ENCODE results near the gene ZNF423. TPM values are rescaled to one million over a fixed set of nuclear protein-coding genes. Genes with fewer than 3 reads are reported as not detected.

The ZNF423 gene
- under 1 TPM in 1 of 3 donors, not detected in 2; 0.03 TPM for total RNA-seq

- Mint-ChIP-seq H3K36me3 (ENCODE audit: insufficient read depth) (no peaks in the 10 kb centered on the region), H3K9me3 (no peaks in the 10 kb centered on the region), H3K4me3 (peak within 1 kb of the TSS; percentile 72), H3K27me3 (ENCODE audit: low read depth) (peaks cover 44% of the 10 kb centered on the region), H3K4me1 (ENCODE audit: low read depth) (peaks cover 7% of the 10 kb centered on the region)
- DNase-seq (no peak), ATAC-seq (no peak)
Observed at GRCh38 chr16:49855822-49856671, at the start of gene ZNF423. Gene ZNF423 (minus strand): TSS chr16:49856112. CDS start chr16:49855774, 338 bp downstream.

GRCh38 chr16:49904348-49905062 lies 48.6 kb upstream of the ZNF423 start:
- no peak for ATAC-seq
- H3K9me3 Mint-ChIP-seq, result no peaks in the 10 kb centered on the region
- no peak overlapping the region for H3K4me3 Mint-ChIP-seq
- no peaks in the 10 kb centered on the region for H3K36me3 Mint-ChIP-seq (ENCODE audit: insufficient read depth)
- DNase-seq, result no peak
- peaks cover 2% of the 10 kb centered on the region for H3K27me3 Mint-ChIP-seq (ENCODE audit: low read depth)
- no peaks in the 10 kb centered on the region for H3K4me1 Mint-ChIP-seq (ENCODE audit: low read depth)

GRCh38 chr16:49902908-49903307 lies 47.0 kb upstream of the ZNF423 start:
- Mint-ChIP-seq H3K27me3 (ENCODE audit: low read depth) (peaks cover 3% of the 10 kb centered on the region), H3K4me1 (ENCODE audit: low read depth) (no peaks in the 10 kb centered on the region), H3K9me3 (no peaks in the 10 kb centered on the region), H3K4me3 (no peak overlapping the region), H3K36me3 (ENCODE audit: insufficient read depth) (no peaks in the 10 kb centered on the region)
- DNase-seq, result no peak
- ATAC-seq, result no peak

GRCh38 chr16:49901711-49902110 lies 45.8 kb upstream of the ZNF423 start:
- Mint-ChIP-seq H3K9me3 (no peaks in the 10 kb centered on the region), H3K4me3 (no peak overlapping the region), H3K36me3 (ENCODE audit: insufficient read depth) (no peaks in the 10 kb centered on the region), H3K27me3 (ENCODE audit: low read depth) (peaks cover 6% of the 10 kb centered on the region), H3K4me1 (ENCODE audit: low read depth) (no peaks in the 10 kb centered on the region)
- ATAC-seq (no peak), DNase-seq (no peak)

GRCh38 chr16:49900875-49901274 lies 45.0 kb upstream of the ZNF423 start:
- ATAC-seq, result no peak
- H3K4me1 Mint-ChIP-seq (ENCODE audit: low read depth), result no peaks in the 10 kb centered on the region
- H3K27me3 Mint-ChIP-seq (ENCODE audit: low read depth), result peaks cover 6% of the 10 kb centered on the region
- H3K4me3 Mint-ChIP-seq, result no peak overlapping the region
- H3K36me3 Mint-ChIP-seq (ENCODE audit: insufficient read depth), result no peaks in the 10 kb centered on the region
- no peaks in the 10 kb centered on the region for H3K9me3 Mint-ChIP-seq
- DNase-seq, result no peak

- ATAC-seq, result no peak
- DNase-seq, result no peak
- peaks cover 6% of the 10 kb centered on the region for H3K27me3 Mint-ChIP-seq (ENCODE audit: low read depth)
- H3K4me1 Mint-ChIP-seq (ENCODE audit: low read depth), result no peaks in the 10 kb centered on the region
- no peaks in the 10 kb centered on the region for H3K9me3 Mint-ChIP-seq
- no peaks in the 10 kb centered on the region for H3K36me3 Mint-ChIP-seq (ENCODE audit: insufficient read depth)
- H3K4me3 Mint-ChIP-seq, result no peak overlapping the region
Observed at GRCh38 chr16:49899991-49900695, 44.2 kb upstream of the ZNF423 start.

GRCh38 chr16:49896447-49896964 lies 40.6 kb upstream of the ZNF423 start:
- Mint-ChIP-seq H3K36me3 (ENCODE audit: insufficient read depth) (no peaks in the 10 kb centered on the region), H3K4me3 (no peak overlapping the region), H3K9me3 (no peaks in the 10 kb centered on the region), H3K27me3 (ENCODE audit: low read depth) (peaks cover 18% of the 10 kb centered on the region), H3K4me1 (ENCODE audit: low read depth) (no peaks in the 10 kb centered on the region)
- ATAC-seq (no peak), DNase-seq (no peak)

- H3K4me3 Mint-ChIP-seq, result no peak overlapping the region
- no peaks in the 10 kb centered on the region for H3K4me1 Mint-ChIP-seq (ENCODE audit: low read depth)
- ATAC-seq, result no peak
- peaks cover 3% of the 10 kb centered on the region for H3K36me3 Mint-ChIP-seq (ENCODE audit: insufficient read depth)
- no peak for DNase-seq
- peaks cover 7% of the 10 kb centered on the region for H3K9me3 Mint-ChIP-seq
- H3K27me3 Mint-ChIP-seq (ENCODE audit: low read depth), result peaks cover 31% of the 10 kb centered on the region
Observed at GRCh38 chr16:49890876-49891275, 35.0 kb upstream of the ZNF423 start.

- Mint-ChIP-seq H3K4me1 (ENCODE audit: low read depth) (no peaks in the 10 kb centered on the region), H3K36me3 (ENCODE audit: insufficient read depth) (peaks cover 3% of the 10 kb centered on the region)
- ATAC-seq, result no peak
Observed at GRCh38 chr16:49889725-49890397, 33.9 kb upstream of the ZNF423 start.

GRCh38 chr16:49886554-49887094 lies 30.7 kb upstream of the ZNF423 start:
- DNase-seq, result no peak
- H3K36me3 Mint-ChIP-seq (ENCODE audit: insufficient read depth), result peaks cover 3% of the 10 kb centered on the region

More at GRCh38 chr16:49889725-49890397, 33.9 kb upstream of the ZNF423 start:
- H3K9me3 Mint-ChIP-seq, result peaks cover 7% of the 10 kb centered on the region
- H3K4me3 Mint-ChIP-seq, result no peak overlapping the region
- H3K27me3 Mint-ChIP-seq (ENCODE audit: low read depth), result peaks cover 31% of the 10 kb centered on the region
- DNase-seq, result no peak

GRCh38 chr16:49884033-49885015 lies 28.4 kb upstream of the ZNF423 start:
- Mint-ChIP-seq H3K4me1 (ENCODE audit: low read depth) (no peaks in the 10 kb centered on the region), H3K9me3 (no peaks in the 10 kb centered on the region), H3K27me3 (ENCODE audit: low read depth) (peaks cover 37% of the 10 kb centered on the region), H3K4me3 (no peak overlapping the region), H3K36me3 (ENCODE audit: insufficient read depth) (no peaks in the 10 kb centered on the region)
- DNase-seq (no peak), ATAC-seq (no peak)

More at GRCh38 chr16:49886554-49887094, 30.7 kb upstream of the ZNF423 start:
- Mint-ChIP-seq H3K4me3 (no peak overlapping the region), H3K27me3 (ENCODE audit: low read depth) (peaks cover 31% of the 10 kb centered on the region), H3K9me3 (peaks cover 7% of the 10 kb centered on the region), H3K4me1 (ENCODE audit: low read depth) (no peaks in the 10 kb centered on the region)
- ATAC-seq, result no peak

- peaks cover 43% of the 10 kb centered on the region for H3K27me3 Mint-ChIP-seq (ENCODE audit: low read depth)
- H3K4me3 Mint-ChIP-seq, result no peak overlapping the region
- DNase-seq (no peak), ATAC-seq (no peak)
- no peaks in the 10 kb centered on the region for H3K4me1 Mint-ChIP-seq (ENCODE audit: low read depth)
- H3K9me3 Mint-ChIP-seq, result no peaks in the 10 kb centered on the region
- no peaks in the 10 kb centered on the region for H3K36me3 Mint-ChIP-seq (ENCODE audit: insufficient read depth)
Observed at GRCh38 chr16:49883076-49884014, 27.4 kb upstream of the ZNF423 start.
